ENCODE measurements around the gene PLLP. TPM values are rescaled to one million over a fixed set of nuclear protein-coding genes. Genes with fewer than 3 reads are reported as not detected.

PLLP gene
- total and polyA plus RNA-seq, 7 donors: 0.99 to 10.2 (median 4.2) TPM

DNA sequence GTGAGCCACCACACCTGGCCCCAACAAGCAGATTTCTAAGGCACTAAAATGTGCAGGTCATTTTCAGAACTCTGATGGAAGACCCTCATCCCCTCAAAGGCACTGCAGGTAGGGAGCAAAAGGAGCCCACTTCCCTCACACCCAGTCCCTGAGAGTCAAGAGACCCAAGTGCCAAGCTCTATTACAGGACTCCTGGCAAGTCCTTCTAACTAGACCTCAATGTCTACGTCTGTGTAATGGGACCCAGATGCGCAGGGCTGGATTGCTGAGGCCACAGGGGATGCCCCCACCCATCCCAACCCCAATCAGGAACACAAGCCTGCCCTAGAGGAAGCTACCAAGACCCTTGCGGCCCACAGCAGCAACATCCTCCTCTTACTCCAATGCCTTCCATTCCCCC is 2.7 kb downstream of the PLLP start:
- peaks cover 0 to 14% (median 13%) of the 10 kb centered on the region in 4 donors for H3K4me1 ChIP-seq

DNA sequence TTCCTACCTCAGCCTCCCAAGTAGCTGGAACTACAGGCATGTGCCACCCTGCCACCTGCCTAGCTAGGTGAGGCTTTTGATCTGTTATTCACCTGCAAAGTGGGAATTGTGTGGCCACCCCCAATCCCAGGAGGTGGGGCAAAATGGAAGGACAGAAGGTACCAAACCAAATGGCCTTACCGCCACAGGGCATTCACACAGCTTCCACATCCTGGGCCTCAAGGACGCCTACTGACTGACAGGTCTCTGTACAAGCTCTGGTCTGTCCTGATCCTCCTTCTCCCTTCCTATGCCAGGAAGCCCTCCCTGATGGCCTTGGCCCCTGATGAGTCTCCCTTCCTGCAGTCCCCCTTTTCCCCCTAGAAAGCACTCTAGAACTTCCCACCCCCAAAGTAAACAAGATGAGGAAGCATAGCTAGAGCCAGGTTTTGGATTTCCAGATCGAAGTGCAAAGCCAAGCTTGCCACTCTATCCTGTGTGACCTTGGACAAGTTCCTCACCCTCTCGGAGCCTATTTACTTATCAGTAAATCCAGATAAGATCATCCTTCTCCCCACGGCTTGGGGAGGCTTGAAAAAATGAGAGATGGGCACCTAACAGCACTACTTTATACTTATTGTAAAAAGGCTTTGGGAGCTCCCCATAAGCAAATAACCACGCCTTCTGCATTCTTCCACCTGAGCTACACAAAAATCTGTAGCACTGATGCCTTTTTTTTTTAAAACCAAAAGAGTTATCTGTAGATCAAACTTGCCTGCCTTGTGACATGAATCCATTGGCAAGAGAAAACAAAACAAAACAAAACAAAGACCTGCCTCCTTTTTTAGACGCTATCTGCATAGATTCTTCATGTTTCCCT is 4.5 kb downstream of the PLLP start:
- H3K36me3 ChIP-seq: no peaks in the 10 kb centered on the region
- H3K4me1 ChIP-seq: peaks cover 0 to 13% (median 13%) of the 10 kb centered on the region in 4 donors
- no peak for TF ChIP-seq POLR2AphosphoS5 (IDR thresholded peaks at IDR 0.05)
- TF ChIP-seq EP300 (IDR thresholded peaks at IDR 0.05): no peak
- TF ChIP-seq CTCF (IDR thresholded peaks at IDR 0.05): no peak
- no peak for TF ChIP-seq POLR2A (IDR thresholded peaks at IDR 0.05)
- H3K9me3 ChIP-seq: no peaks in the 10 kb centered on the region
- no peak overlapping the region for H3K4me3 ChIP-seq
- 36 to 63% methylated on average over 7 of the region's 7 CpGs for WGBS, 2 donors
- H3K27ac ChIP-seq: no peak overlapping the region
- DNase-seq: peak; percentile 21
- peaks cover 9 to 29% (median 22%) of the 10 kb centered on the region in 3 donors for H3K27me3 ChIP-seq
- intact Hi-C loops (cut with DNase I): no loop called here

More for the DNA sequence above, 2.7 kb downstream of the PLLP start:
- 95 to 97% methylated on average over 3 of the region's 3 CpGs for WGBS, 2 donors
- Histone ChIP-seq H3K27me3 (peaks cover 9 to 37% (median 26%) of the 10 kb centered on the region in 3 donors), H3K27ac (no peak overlapping the region), H3K4me3 (no peak overlapping the region), H3K36me3 (no peaks in the 10 kb centered on the region), H3K9me3 (no peaks in the 10 kb centered on the region)
- DNase-seq: peak; percentile 21
- intact Hi-C loops (cut with DNase I): no loop called here
- no peak for TF ChIP-seq POLR2A (IDR thresholded peaks at IDR 0.05)
- TF ChIP-seq POLR2AphosphoS5 (IDR thresholded peaks at IDR 0.05): no peak
- no peak for TF ChIP-seq EP300 (IDR thresholded peaks at IDR 0.05)
- TF ChIP-seq CTCF (IDR thresholded peaks at IDR 0.05): no peak

DNA sequence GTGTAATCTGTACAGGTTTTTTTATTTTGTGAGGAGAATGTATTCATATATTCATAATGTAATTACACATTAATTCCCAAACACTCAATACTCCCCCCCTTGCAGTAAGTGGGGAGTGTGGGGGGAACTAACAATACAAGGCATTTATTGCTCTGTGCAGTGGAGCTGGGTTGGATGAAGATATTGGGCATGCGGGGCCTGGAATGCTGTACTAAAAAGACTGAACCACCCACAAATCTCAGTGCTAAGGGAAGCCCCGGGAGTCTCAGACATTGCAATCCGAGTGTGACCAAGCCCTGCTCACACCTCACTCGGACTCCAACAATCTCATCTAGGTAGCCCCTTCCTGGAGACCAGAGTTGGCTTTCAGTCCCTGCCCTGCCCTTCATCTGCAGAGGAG is 6.0 kb downstream of the PLLP start:
- TF ChIP-seq CTCF (IDR thresholded peaks at IDR 0.05) (no peak), EP300 (IDR thresholded peaks at IDR 0.05) (no peak), POLR2AphosphoS5 (IDR thresholded peaks at IDR 0.05) (no peak), POLR2A (IDR thresholded peaks at IDR 0.05) (no peak)
- H3K36me3 ChIP-seq: no peaks in the 10 kb centered on the region
- no peak overlapping the region for H3K4me3 ChIP-seq
- no peak overlapping the region for H3K27ac ChIP-seq
- 79 to 87% methylated on average over 4 of the region's 4 CpGs for WGBS, 2 donors
- intact Hi-C loops (cut with DNase I): no loop called here
- H3K4me1 ChIP-seq: no peaks in the 10 kb centered on the region
- H3K9me3 ChIP-seq: no peaks in the 10 kb centered on the region
- H3K27me3 ChIP-seq: peaks cover 0 to 14% (median 7%) of the 10 kb centered on the region in 3 donors
- DNase-seq: no peak

DNA sequence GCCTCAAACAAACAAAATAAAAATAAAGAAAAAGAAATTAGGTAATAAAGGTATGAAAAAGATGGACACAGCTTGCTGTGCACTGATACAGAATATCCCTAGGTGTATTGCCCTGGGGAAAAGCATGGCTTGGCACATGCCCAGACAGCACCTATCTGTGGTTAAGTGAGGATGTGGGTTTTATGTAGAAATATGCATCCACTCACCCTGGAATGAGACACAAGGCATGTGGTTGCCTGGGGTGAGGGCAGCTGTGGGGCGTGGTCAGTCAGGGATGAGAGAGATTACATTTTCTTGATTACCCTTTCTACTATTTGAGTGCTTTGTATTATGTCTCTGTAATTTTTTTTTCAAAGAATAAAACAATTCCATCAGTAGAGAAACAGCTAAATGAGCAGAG is 6.9 kb downstream of the PLLP start:
- H3K9me3 ChIP-seq: no peaks in the 10 kb centered on the region
- H3K27me3 ChIP-seq: peaks cover 0 to 5% (median 0%) of the 10 kb centered on the region in 3 donors
- no peak overlapping the region for H3K27ac ChIP-seq
- 13 to 20% methylated on average over 1 of the region's 1 CpG for WGBS, 2 donors
- TF ChIP-seq CTCF (IDR thresholded peaks at IDR 0.05) (no peak), EP300 (IDR thresholded peaks at IDR 0.05) (no peak)
- peak; percentile 34 for DNase-seq
- no peaks in the 10 kb centered on the region for H3K36me3 ChIP-seq
- H3K4me3 ChIP-seq: no peak overlapping the region
- H3K4me1 ChIP-seq: no peaks in the 10 kb centered on the region
- intact Hi-C loops (cut with DNase I): no loop called here

Measured in sigmoid colon (tissue), 7 donors.